ENCODE results near the gene CCDC159.

CCDC159 gene

GRCh38 chr19:11399667-11400066 is 53.3 kb downstream of the CCDC159 start:
- no peak for DNase-seq

- DNase-seq = no peak
Measured at GRCh38 chr19:11400798-11401197, 54.5 kb downstream of the CCDC159 start.

GRCh38 chr19:11401808-11402543 is 55.7 kb downstream of the CCDC159 start:
- no peak for DNase-seq
